H9 (cell line): ENCODE measurements around the gene NEMF. TPM values are rescaled to one million over a fixed set of nuclear protein-coding genes. Genes with fewer than 3 reads are reported as not detected.

Experiments used
- DNase-seq: peaks from one replicate; pipeline ENCODE4 v3.0.0-alpha.2; 2017
- H2AFZ ChIP-seq: one replicate; pipeline ENCODE4 v1.6.1; 2013; ENCODE audit warnings: mild to moderate bottlenecking, low read length, control low read depth, moderate library complexity
- H2AK5ac ChIP-seq: 2 replicates; pipeline ENCODE4 v1.6.1; 2013; ENCODE audit warnings: low read length, control low read depth, mixed read lengths; ENCODE audit not compliant: insufficient read length
- H2BK120ac ChIP-seq: one replicate; pipeline ENCODE4 v1.6.1; 2013; ENCODE audit warnings: low read depth, mild to moderate bottlenecking, low read length, control low read depth, inconsistent platforms; ENCODE audit not compliant: poor library complexity, severe bottlenecking
- H2BK12ac ChIP-seq: 2 replicates; pipeline ENCODE4 v1.6.1; 2013; ENCODE audit warnings: low read length, control low read depth, mixed read lengths, low read depth; ENCODE audit not compliant: insufficient read length
- H2BK15ac ChIP-seq: 2 replicates; pipeline ENCODE4 v1.6.1; 2013; ENCODE audit warnings: low read depth, low read length, control low read depth
- H2BK20ac ChIP-seq: one replicate; pipeline ENCODE4 v1.6.1; 2013; ENCODE audit warnings: low read depth, mild to moderate bottlenecking, low read length, control low read depth, inconsistent platforms; ENCODE audit not compliant: poor library complexity, severe bottlenecking
- H2BK5ac ChIP-seq: 2 replicates; pipeline ENCODE4 v1.6.1; 2013; ENCODE audit warnings: low read length, control low read depth, mixed read lengths; ENCODE audit not compliant: insufficient read length
- H3K14ac ChIP-seq: 2 replicates; pipeline ENCODE4 v1.6.1; 2013; ENCODE audit warnings: low read length, control low read depth; ENCODE audit not compliant: insufficient read depth
- H3K18ac ChIP-seq: 2 replicates; pipeline ENCODE4 v1.6.1; 2013; ENCODE audit warnings: low read depth, mild to moderate bottlenecking, mixed read lengths, low read length, control low read depth; ENCODE audit not compliant: insufficient read length
- H3K23ac ChIP-seq: 2 replicates; pipeline ENCODE4 v1.6.1; 2013; ENCODE audit warnings: low read length, control low read depth, mixed read lengths, low read depth; ENCODE audit not compliant: insufficient read length
- H3K23me2 ChIP-seq: 2 replicates; pipeline ENCODE4 v1.6.1; 2013; ENCODE audit warnings: low read depth, mild to moderate bottlenecking, mixed read lengths, low read length, control low read depth; ENCODE audit not compliant: insufficient read length, poor library complexity, severe bottlenecking
- H3K27ac ChIP-seq: 2 replicates; pipeline ENCODE4 v1.5.1; 2013; ENCODE audit warnings: low read length, control low read depth, mixed read lengths, low read depth; ENCODE audit not compliant: insufficient read length
- H3K27me3 ChIP-seq: 2 replicates; pipeline ENCODE4 v1.6.1; 2013; ENCODE audit warnings: low read length, control low read depth, inconsistent platforms; ENCODE audit not compliant: insufficient read depth
- H3K4ac ChIP-seq: 2 replicates; pipeline ENCODE4 v1.6.1; 2013; ENCODE audit warnings: low read depth, mild to moderate bottlenecking, control low read depth, inconsistent platforms, low read length, moderate library complexity
- H3K4me1 ChIP-seq: 2 replicates; pipeline ENCODE4 v1.6.1; 2013; ENCODE audit warnings: low read length, control low read depth, inconsistent platforms; ENCODE audit not compliant: insufficient read depth
- H3K4me2 ChIP-seq: 2 replicates; pipeline ENCODE4 v1.6.1; 2013; ENCODE audit warnings: low read length, control low read depth, mixed read lengths; ENCODE audit not compliant: insufficient read length, insufficient read depth
- H3K56ac ChIP-seq: 2 replicates; pipeline ENCODE4 v1.6.1; 2013; ENCODE audit warnings: low read depth, mild to moderate bottlenecking, mixed read lengths, low read length, control low read depth; ENCODE audit not compliant: insufficient read length
- H3K79me1 ChIP-seq: 2 replicates; pipeline ENCODE4 v1.6.1; 2013; ENCODE audit warnings: low read depth, mild to moderate bottlenecking, moderate library complexity, low read length, control low read depth, inconsistent platforms; ENCODE audit not compliant: insufficient read depth, poor library complexity, severe bottlenecking
- H3K79me2 ChIP-seq: 2 replicates; pipeline ENCODE4 v1.6.1; 2013; ENCODE audit warnings: low read length, control low read depth, inconsistent platforms; ENCODE audit not compliant: insufficient read depth
- H3K9ac ChIP-seq: 2 replicates; pipeline ENCODE4 v1.6.1; 2013; ENCODE audit warnings: low read length, control low read depth, mixed read lengths; ENCODE audit not compliant: insufficient read length; ENCODE audit errors: extremely low read depth
- H3K9me3 ChIP-seq: one replicate; pipeline ENCODE4 v1.6.1; 2013; ENCODE audit warnings: low read depth, low read length, inconsistent platforms; ENCODE audit not compliant: control insufficient read depth
- H3T11ph ChIP-seq: one replicate; pipeline ENCODE4 v1.6.1; 2013; ENCODE audit warnings: mild to moderate bottlenecking, low read length, control low read depth, inconsistent platforms
- H4K20me1 ChIP-seq: one replicate; pipeline ENCODE4 v1.6.1; 2013; ENCODE audit not compliant: control insufficient read depth, insufficient read length, insufficient read depth
- H4K5ac ChIP-seq: 2 replicates; pipeline ENCODE4 v1.6.1; 2013; ENCODE audit warnings: low read depth, mild to moderate bottlenecking, mixed read lengths, low read length, control low read depth; ENCODE audit not compliant: insufficient read length
- H4K8ac ChIP-seq: replicated peaks from 2 replicates; pipeline ENCODE4 v1.6.1; 2013; ENCODE audit warnings: low read length, control low read depth, mixed read lengths, low read depth; ENCODE audit not compliant: insufficient read length
- H4K91ac ChIP-seq: 2 replicates; pipeline ENCODE4 v1.6.1; 2013; ENCODE audit warnings: low read depth, mild to moderate bottlenecking, moderate library complexity, mixed read lengths, low read length, control low read depth; ENCODE audit not compliant: insufficient read length
- H3K27ac Mint-ChIP-seq, 3 experiments: 2 replicates in 2 of 3; 3 replicates in 1 of 3; pipeline ENCODE4 v1.8.0; 2020 to 2021; ENCODE audit warnings: mixed read lengths in 3 of 3, mild to moderate bottlenecking in 1 of 3, moderate library complexity in 1 of 3
- H3K27me3 Mint-ChIP-seq: 2 replicates; pipeline ENCODE4 v1.8.0; 2021; ENCODE audit warnings: low read depth, mild to moderate bottlenecking, moderate library complexity, mixed read lengths
- H3K36me3 Mint-ChIP-seq, 3 experiments: 2 replicates in 2 of 3; 3 replicates in 1 of 3; pipeline ENCODE4 v1.8.0; 2020 to 2021; ENCODE audit warnings: low read depth in 3 of 3, mixed read lengths in 3 of 3; ENCODE audit not compliant: insufficient read depth in 1 of 3
- H3K4me1 Mint-ChIP-seq, 2 experiments: 2 replicates each; pipeline ENCODE4 v1.8.0; 2020; ENCODE audit warnings: mixed read lengths in 2 of 2
- H3K4me3 Mint-ChIP-seq, 2 experiments: 2 replicates in 1 of 2; 3 replicates in 1 of 2; pipeline ENCODE4 v1.8.0; 2020 to 2021; ENCODE audit warnings: mild to moderate bottlenecking in 2 of 2, mixed read lengths in 2 of 2, moderate library complexity in 1 of 2
- H3K9me3 Mint-ChIP-seq, 2 experiments: 2 replicates in 1 of 2; 3 replicates in 1 of 2; pipeline ENCODE4 v1.8.0; 2020; ENCODE audit warnings: mild to moderate bottlenecking in 2 of 2, mixed read lengths in 2 of 2, moderate library complexity in 1 of 2
- CTCF ChIP-seq: fragments of 200-600 bp; sonication (generic); conservative IDR thresholded peaks from 3 replicates; pipeline ENCODE4 v1.8.0; 2021; ENCODE audit warnings: antibody characterized with exemption, mild to moderate bottlenecking
- WGBS: extraction: QIAGEN DNeasy Blood & Tissue Kit; methylation state at CpG from one replicate; pipeline ENCODE4 v1.1.7; 2013; ENCODE audit warnings: missing lambda C conversion rate, low lambda C conversion rate, mixed read lengths; ENCODE audit not compliant: insufficient read length; ENCODE audit errors: extremely low coverage; 5-methylcytosine and 5-hydroxymethylcytosine counted together
- total RNA-seq: library from RNA; stranded (reverse); gene quantifications from 2 replicates; pipeline ENCODE4 v1.2.1, GENCODE V29; 2021

The NEMF gene
- total RNA-seq, 1 experiment from 2014 or later: 57.4 TPM

GRCh38 chr14:49888293-49888692 is 35.7 kb upstream of the NEMF start:
- TF ChIP-seq CTCF: no peak
- Histone ChIP-seq H4K5ac (no peak overlapping the region), H3K18ac (no peak overlapping the region), H3K56ac (no peak overlapping the region), H3K4me2 (no peak overlapping the region), H3T11ph (no peak overlapping the region), H2BK120ac (no peak overlapping the region), H2BK20ac (no peak overlapping the region), H4K20me1 (no peaks in the 10 kb centered on the region), H3K14ac (no peak overlapping the region), H3K23ac (no peak overlapping the region), H3K9me3 (no peaks in the 10 kb centered on the region), H3K4ac (no peak overlapping the region), H2AFZ (no peak overlapping the region), H3K9ac (no peak overlapping the region), H3K79me2 (no peaks in the 10 kb centered on the region; the same call in 1 of the 2 replicates), H3K23me2 (no peaks in the 10 kb centered on the region), H3K27me3 (no peaks in the 10 kb centered on the region), H2BK15ac (no peak overlapping the region), H2BK5ac (no peak overlapping the region), H3K27ac (no peak overlapping the region), H3K79me1 (no peaks in the 10 kb centered on the region), H4K91ac (no peak overlapping the region), H2BK12ac (no peak overlapping the region), H3K4me1 (peaks cover 6% of the 10 kb centered on the region; the same call in 1 of the 2 replicates), H2AK5ac (no peak overlapping the region), H4K8ac (no peak overlapping the region)
- H3K4me3 Mint-ChIP-seq: no peak overlapping the region
- no peak overlapping the region for H3K27ac Mint-ChIP-seq
- peaks cover 19 to 28% of the 10 kb centered on the region in 2 experiments for H3K4me1 Mint-ChIP-seq
- peaks cover 0 to 2% of the 10 kb centered on the region in 2 experiments; a peak in 3 of 5 replicates for H3K9me3 Mint-ChIP-seq
- no CpG with 5 or more reads among the region's 2 CpGs for WGBS
- no peak for DNase-seq
- no peaks in the 10 kb centered on the region for H3K27me3 Mint-ChIP-seq
- H3K36me3 Mint-ChIP-seq: peaks cover 0 to 2% (median 0%) of the 10 kb centered on the region in 3 experiments; a peak in 2 of 7 replicates
